Glomerular endothelial cell (primary cell): ENCODE measurements around the gene ADAMTS15. TPM values are rescaled to one million over a fixed set of nuclear protein-coding genes. Genes with fewer than 3 reads are reported as not detected.

Experiments
- total RNA-seq: library from RNA; depleted of rRNA; stranded (reverse); fragments of >200 nt; gene quantifications from 2 replicates; pipeline ENCODE4 v1.2.3, GENCODE V29; 2015

The ADAMTS15 gene
- total RNA-seq, 1 donor from 2014 or later: 8.5 TPM

Other genes starting within 250 kb of the ADAMTS15 start
- 8.2 and 16.0 TPM in 2 replicates for gene ZBTB44, start 133.7 kb upstream of the ADAMTS15 start, total RNA-seq
- not detected in 2 replicates for gene ADAMTS8, start 20.0 kb upstream of the ADAMTS15 start, total RNA-seq